Measurements from ENCODE around the gene LCN6. TPM values are rescaled to one million over a fixed set of nuclear protein-coding genes. Genes with fewer than 3 reads are reported as not detected.
A peak's percentile ranks its signal among the peaks of the same experiment; 100 is the strongest.

The LCN6 gene
- total and polyA plus RNA-seq, 2 donors (not counting 1 experiment from before 2014, with no cell fraction given), result 0.18 TPM; not detected in 1

- TF ChIP-seq EZH2 (IDR thresholded peaks at IDR 0.05; ENCODE audit: borderline replicate concordance, insufficient read depth, low read depth, low read length, poor library complexity, severe bottlenecking) (no peak), CTCF (IDR thresholded peaks at IDR 0.05) (no peak)
- Histone ChIP-seq H3K4me3 (ENCODE audit: control extremely low read depth in 1 of 5, extremely low read depth in 1 of 5, insufficient read depth in 1 of 5, low read depth in 2 of 5, low read length in 4 of 5) (no peak overlapping the region), H3K36me3 (replicated peaks in 1 of 2; ENCODE audit: control extremely low read depth in 1 of 2, control insufficient read depth in 1 of 2, extremely low read depth in 1 of 2, insufficient read depth in 2 of 2, low read length in 1 of 2) (no peaks in the 10 kb centered on the region), H3K9me3 (ENCODE audit: control extremely low read depth in 1 of 3, control insufficient read depth in 2 of 3, insufficient read depth in 1 of 3, low read length in 2 of 3) (no peaks in the 10 kb centered on the region), H3K4me2 (replicated peaks; ENCODE audit: low read depth, low read length, poor library complexity, severe bottlenecking) (no peak overlapping the region), H2AFZ (ENCODE audit: insufficient read depth, low read depth, low read length, poor library complexity, severe bottlenecking) (no peak overlapping the region), H3K9ac (ENCODE audit: low read length) (no peak overlapping the region), H3K4me1 (ENCODE audit: control insufficient read depth in 2 of 2, insufficient read depth in 2 of 2, low read length in 2 of 2) (peaks cover 3 to 6% of the 10 kb centered on the region in 2 donors), H3K27ac (ENCODE audit: low read length in 2 of 2) (no peak overlapping the region), H3K27me3 (replicated peaks in 1 of 4; ENCODE audit: control extremely low read depth in 1 of 4, control insufficient read depth in 3 of 4, insufficient read depth in 4 of 4, low read length in 3 of 4) (no peaks in the 10 kb centered on the region), H4K20me1 (ENCODE audit: control insufficient read depth, insufficient read depth, low read length, poor library complexity, severe bottlenecking) (no peaks in the 10 kb centered on the region), H3K79me2 (ENCODE audit: control insufficient read depth, insufficient read depth, low read length) (no peaks in the 10 kb centered on the region)
- DNase-seq (no peak), ATAC-seq (ENCODE audit: low read depth) (no peak)
- CTCF ChIA-PET, result interaction anchor here (1.2 to 10.5 kb wide), 6 partner anchors 10 to 262 kb away, joined by 4 to 106 read pairs (median 6); partner anchors contain the start of gene AJM1
- Mint-ChIP-seq H3K4me1 (peaks cover 8% of the 10 kb centered on the region), H3K27me3 (no peaks in the 10 kb centered on the region), H3K4me3 (no peak overlapping the region), H3K27ac (no peak overlapping the region), H3K9me3 (ENCODE audit: insufficient read depth) (no peaks in the 10 kb centered on the region)
- WGBS (ENCODE audit: insufficient coverage), result 93% methylated on average over 3 of the region's 6 CpGs
- intact Hi-C loops (cut with micrococcal nuclease), result no loop called here
- POLR2A ChIA-PET, result no interaction called here
Observed at GRCh38 chr9:136784997-136785361, 36.7 kb upstream of the LCN6 start.

GRCh38 chr9:136784249-136784996 is 36.1 kb upstream of the LCN6 start:
- CTCF ChIA-PET, result interaction anchor here (0.9 to 10.5 kb wide), 6 partner anchors 10 to 262 kb away, joined by 3 to 106 read pairs (median 5); partner anchors contain the start of gene LCN8
- H3K27me3 Mint-ChIP-seq, result peaks cover under 1% of the 10 kb centered on the region
- Histone ChIP-seq H3K4me3 (ENCODE audit: control extremely low read depth in 1 of 5, extremely low read depth in 1 of 5, insufficient read depth in 1 of 5, low read depth in 2 of 5, low read length in 4 of 5) (no peak overlapping the region), H3K27ac (ENCODE audit: low read length in 2 of 2) (no peak overlapping the region), H3K27me3 (replicated peaks in 1 of 4; ENCODE audit: control extremely low read depth in 1 of 4, control insufficient read depth in 3 of 4, insufficient read depth in 4 of 4, low read length in 3 of 4) (no peaks in the 10 kb centered on the region), H3K36me3 (replicated peaks in 1 of 2; ENCODE audit: control extremely low read depth in 1 of 2, control insufficient read depth in 1 of 2, extremely low read depth in 1 of 2, insufficient read depth in 2 of 2, low read length in 1 of 2) (no peaks in the 10 kb centered on the region), H3K9ac (ENCODE audit: low read length) (no peak overlapping the region), H3K9me3 (ENCODE audit: control extremely low read depth in 1 of 3, control insufficient read depth in 2 of 3, insufficient read depth in 1 of 3, low read length in 2 of 3) (no peaks in the 10 kb centered on the region), H4K20me1 (ENCODE audit: control insufficient read depth, insufficient read depth, low read length, poor library complexity, severe bottlenecking) (no peaks in the 10 kb centered on the region), H2AFZ (ENCODE audit: insufficient read depth, low read depth, low read length, poor library complexity, severe bottlenecking) (no peak overlapping the region), H3K79me2 (ENCODE audit: control insufficient read depth, insufficient read depth, low read length) (no peaks in the 10 kb centered on the region), H3K4me2 (replicated peaks; ENCODE audit: low read depth, low read length, poor library complexity, severe bottlenecking) (no peak overlapping the region), H3K4me1 (ENCODE audit: control insufficient read depth in 2 of 2, insufficient read depth in 2 of 2, low read length in 2 of 2) (peaks cover 3 to 6% of the 10 kb centered on the region in 2 donors)
- POLR2A ChIA-PET, result no interaction called here
- no peak overlapping the region for H3K27ac Mint-ChIP-seq
- TF ChIP-seq CTCF (IDR thresholded peaks at IDR 0.05) (peak; percentile 71), EZH2 (IDR thresholded peaks at IDR 0.05; ENCODE audit: borderline replicate concordance, insufficient read depth, low read depth, low read length, poor library complexity, severe bottlenecking) (no peak)
- H3K4me1 Mint-ChIP-seq, result peaks cover 8% of the 10 kb centered on the region
- no peaks in the 10 kb centered on the region for H3K9me3 Mint-ChIP-seq (ENCODE audit: insufficient read depth)
- no peak overlapping the region for H3K4me3 Mint-ChIP-seq
- no CpG with 5 or more reads among the region's 9 CpGs for WGBS (ENCODE audit: insufficient coverage)
- intact Hi-C loops (cut with micrococcal nuclease), result no loop called here
- ATAC-seq (ENCODE audit: low read depth) (no peak), DNase-seq (peak; percentile 61)
